HepG2 (cell line): ENCODE results near the gene ODC1. TPM values are rescaled to one million over a fixed set of nuclear protein-coding genes. Genes with fewer than 3 reads are reported as not detected.

ENCODE experiments used
- FOXJ3 ChIP-seq: sonication (generic); formaldehyde crosslinking; IDR thresholded peaks from 2 replicates; pipeline ENCODE4 v1.4.0; 2020; ENCODE audit warnings: missing genetic modification reagents, mild to moderate bottlenecking, borderline replicate concordance
- GABPA ChIP-seq, 2 experiments: IDR thresholded peaks; 2 replicates each; pipeline ENCODE4 v1.6.1; 2011 to 2016; ENCODE audit warnings: low read depth in 2 of 2, low read length in 1 of 2, missing biosample characterization in 1 of 2, missing genetic modification characterization in 1 of 2
- HNF1B ChIP-seq: sonication (generic); formaldehyde crosslinking; IDR thresholded peaks from 2 replicates; pipeline ENCODE4 v1.5.1; 2020; ENCODE audit warnings: mild to moderate bottlenecking, moderate library complexity, missing genetic modification reagents
- KLF11 ChIP-seq: IDR thresholded peaks from 2 replicates; pipeline ENCODE4 v1.6.1; 2016; ENCODE audit warnings: missing compliant biosample characterization
- PCBP1 ChIP-seq: fragments of 200-400 bp; formaldehyde crosslinking; IDR thresholded peaks from 2 replicates; pipeline ENCODE4 v1.6.1; 2017; ENCODE audit warnings: mild to moderate bottlenecking, low read depth, low read length, borderline replicate concordance
- PPARG ChIP-seq: conservative IDR thresholded peaks from 2 replicates; pipeline ENCODE4 v1.6.1; 2016; ENCODE audit warnings: missing biosample characterization, missing genetic modification reagents
- SKI ChIP-seq: fragments of 450-650 bp; IDR thresholded peaks from one replicate; pipeline ENCODE4 v1.6.1; 2018; ENCODE audit warnings: mild to moderate bottlenecking; ENCODE audit not compliant: partially characterized antibody
- SNAPC4 ChIP-seq: sonication (generic); formaldehyde crosslinking; IDR thresholded peaks from 2 replicates; pipeline ENCODE4 v1.4.0; 2020; ENCODE audit warnings: mild to moderate bottlenecking, missing genetic modification reagents
- TEAD2 ChIP-seq: sonication (generic); formaldehyde crosslinking; IDR thresholded peaks from 2 replicates; pipeline ENCODE4 v1.9.0; 2021; ENCODE audit warnings: missing genetic modification reagents
- ZBTB20 ChIP-seq: sonication (generic); formaldehyde crosslinking; IDR thresholded peaks from 2 replicates; pipeline ENCODE4 v1.8.1; 2023; ENCODE audit warnings: missing genetic modification reagents, low read depth, mild to moderate bottlenecking, borderline replicate concordance
- ZBTB46 ChIP-seq: sonication (generic); formaldehyde crosslinking; IDR thresholded peaks from 2 replicates; pipeline ENCODE4 v1.4.0; 2020; ENCODE audit warnings: mild to moderate bottlenecking, missing genetic modification reagents, borderline replicate concordance
- ZNF253 ChIP-seq: sonication (generic); formaldehyde crosslinking; IDR thresholded peaks from 2 replicates; pipeline ENCODE4 v1.8.0; 2022; ENCODE audit warnings: mild to moderate bottlenecking, missing genetic modification reagents, borderline replicate concordance
- ZNF329 ChIP-seq: sonication (generic); formaldehyde crosslinking; IDR thresholded peaks from 2 replicates; pipeline ENCODE4 v1.9.0; 2021; ENCODE audit warnings: low read depth, mild to moderate bottlenecking, missing genetic modification reagents
- ZNF343 ChIP-seq: sonication (generic); formaldehyde crosslinking; IDR thresholded peaks from 2 replicates; pipeline ENCODE4 v1.4.0; 2020; ENCODE audit warnings: mild to moderate bottlenecking, missing genetic modification reagents
- ZNF446 ChIP-seq: sonication (generic); formaldehyde crosslinking; IDR thresholded peaks from 2 replicates; pipeline ENCODE4 v1.5.0; 2020; ENCODE audit warnings: mild to moderate bottlenecking, missing genetic modification reagents
- ZNF543 ChIP-seq: sonication (generic); formaldehyde crosslinking; IDR thresholded peaks from 2 replicates; pipeline ENCODE4 v1.4.0; 2020; ENCODE audit warnings: mild to moderate bottlenecking, missing genetic modification reagents
- ZNF83 ChIP-seq: sonication (generic); formaldehyde crosslinking; IDR thresholded peaks from 2 replicates; pipeline ENCODE4 v1.4.0; 2020; ENCODE audit warnings: missing genetic modification reagents, mild to moderate bottlenecking, borderline replicate concordance
- ZNF891 ChIP-seq: sonication (generic); formaldehyde crosslinking; IDR thresholded peaks from 2 replicates; pipeline ENCODE4 v1.5.0; 2020; ENCODE audit warnings: mild to moderate bottlenecking, missing genetic modification reagents
- polyA plus RNA-seq, 8 experiments: library from polyadenylated mRNA; depleted of rRNA in 3 of 8; stranded (reverse) in 7 of 8; unstranded in 1 of 8; fragments of >200 nt; fragmentation: Illumina TruSeq in 4 of 8; extraction: Trizol in 4 of 8; gene quantifications; 2 replicates each; pipeline versions ENCODE4 v1.2.1 to v1.2.3, GENCODE V29; 2011 to 2016; ENCODE audit warnings: low read depth in 4 of 8, missing spikeins in 1 of 8, mixed read lengths in 1 of 8; ENCODE audit not compliant: insufficient read depth in 1 of 8
- total RNA-seq, 5 experiments: library from RNA; depleted of rRNA; stranded (reverse); fragments of >200 nt; fragmentation: Illumina TruSeq; extraction: Trizol; gene quantifications; 2 replicates each; pipeline ENCODE4 v1.2.3, GENCODE V29; 2016; ENCODE audit warnings: low read depth in 1 of 5

ODC1 gene
- total and polyA plus RNA-seq, 2 of the 13 experiments (the other 11 are each of a cell fraction or from before 2014, with no cell fraction given), result 142 to 371 TPM

GRCh38 chr2:10449838-10450691 lies 1.9 kb upstream of the ODC1 start (continued):
- 0 out of 2 replicates have a peak, but pooled peaks have one; percentile 32 for TF ChIP-seq PCBP1
- TF ChIP-seq SKI, result peak; percentile 27
- peak; percentile 95 for TF ChIP-seq ZNF343 (CRISPR knock-in tag)
- no peak for TF ChIP-seq ZNF446
- TF ChIP-seq ZBTB20 (CRISPR knock-in tag), result peak; percentile 91
- TF ChIP-seq ZNF891 (CRISPR knock-in tag), result peak; percentile 38; the same call in 1 of the 2 replicates
- TF ChIP-seq ZBTB46, result no peak
- no peak for TF ChIP-seq TEAD2 (CRISPR knock-in tag)
- TF ChIP-seq HNF1B (CRISPR knock-in tag), result peak; percentile 77
- TF ChIP-seq ZNF543 (CRISPR knock-in tag), result 0 out of 2 replicates have a peak, but pooled peaks have one; percentile 57
- peak; percentile 84; the same call in 1 of the 2 replicates for TF ChIP-seq KLF11 (CRISPR knock-in tag)
- no peak for TF ChIP-seq ZNF83 (CRISPR knock-in tag)
- peak; percentile 69 for TF ChIP-seq PPARG (CRISPR knock-in tag)
- TF ChIP-seq GABPA (IDR thresholded peaks at IDR 0.05; ENCODE audit: low read depth, low read length), result peak; percentile 86
- peak; percentile 94 for TF ChIP-seq GABPA (CRISPR knock-in tag; IDR thresholded peaks at IDR 0.05; ENCODE audit: low read depth)
- no peak for TF ChIP-seq ZNF329 (CRISPR knock-in tag)
- TF ChIP-seq ZNF253 (CRISPR knock-in tag), result peak; percentile 65; the same call in 1 of the 2 replicates
- peak; percentile 50; the same call in 1 of the 2 replicates for TF ChIP-seq SNAPC4 (CRISPR knock-in tag)
- no peak; the same call in 1 of the 2 replicates for TF ChIP-seq FOXJ3 (CRISPR knock-in tag)
